Caco-2 (cell line): ENCODE results near the gene LRMDA. TPM values are rescaled to one million over a fixed set of nuclear protein-coding genes. Genes with fewer than 3 reads are reported as not detected.

Experiments used
- BruUV-seq: library from RNA; stranded (reverse); fragments of 400-500 nt; replicated peaks from 2 replicates; lab custom pipeline; 2021; lab: Mats Ljungman, UMichigan
- CTCF ChIA-PET: fragments of 300-600 bp; sonication (Branson Sonifier 250); formaldehyde crosslinking; loops from one replicate; lab custom pipeline; 2022; ENCODE audit warnings: antibody characterized with exemption; lab: Charles Lee
- POLR2A ChIA-PET: fragments of 300-600 bp; sonication (Branson Sonifier 250); formaldehyde crosslinking; loops from one replicate; lab custom pipeline; 2022; ENCODE audit warnings: antibody characterized with exemption; lab: Charles Lee
- DNase-seq, 2 experiments: peaks; one replicate each; pipeline versions ENCODE4 v3.0.0 to v3.0.0-alpha.2; 2020 to 2022
- H3K27me3 ChIP-seq: replicated peaks from 2 replicates; pipeline ENCODE4 v1.6.0; 2011; ENCODE audit warnings: low read length; ENCODE audit not compliant: control insufficient read depth, insufficient read depth
- H3K36me3 ChIP-seq: 2 replicates; pipeline ENCODE4 v1.5.1; 2011; ENCODE audit warnings: low read length; ENCODE audit not compliant: control insufficient read depth, insufficient read depth
- H3K4me1 ChIP-seq: fragments of 250-450 bp; sonication (Bioruptor Pico); 2 replicates; pipeline ENCODE4 v1.5.1; 2020; ENCODE audit warnings: mild to moderate bottlenecking
- H3K4me3 ChIP-seq: 2 replicates; pipeline ENCODE4 v1.5.1; 2011; ENCODE audit warnings: low read depth, mild to moderate bottlenecking, control low read depth, low read length
- H3K9me3 ChIP-seq: fragments of 250-450 bp; sonication (Bioruptor Pico); 2 replicates; pipeline ENCODE4 v1.5.1; 2020; ENCODE audit warnings: mild to moderate bottlenecking, moderate library complexity
- H3K27ac Mint-ChIP-seq: one replicate; pipeline ENCODE4 v1.8.0; 2022; ENCODE audit warnings: mixed read lengths; ENCODE audit not compliant: unreplicated experiment
- H3K27me3 Mint-ChIP-seq: one replicate; pipeline ENCODE4 v1.8.0; 2022; ENCODE audit warnings: mixed read lengths; ENCODE audit not compliant: insufficient read depth, unreplicated experiment
- H3K36me3 Mint-ChIP-seq: one replicate; pipeline ENCODE4 v1.8.0; 2022; ENCODE audit warnings: mild to moderate bottlenecking, mixed read lengths; ENCODE audit not compliant: insufficient read depth, unreplicated experiment
- H3K4me1 Mint-ChIP-seq: one replicate; pipeline ENCODE4 v1.8.0; 2022; ENCODE audit warnings: low read depth, mixed read lengths; ENCODE audit not compliant: unreplicated experiment
- H3K4me3 Mint-ChIP-seq: one replicate; pipeline ENCODE4 v1.8.0; 2022; ENCODE audit warnings: mild to moderate bottlenecking, moderate library complexity, mixed read lengths; ENCODE audit not compliant: unreplicated experiment
- H3K9me3 Mint-ChIP-seq: one replicate; pipeline ENCODE4 v1.8.0; 2022; ENCODE audit warnings: mixed read lengths; ENCODE audit not compliant: unreplicated experiment
- CTCF ChIP-seq, 2 experiments: fragments of 200-600 bp in 1 of 2; IDR thresholded peaks; 1 replicate in 1 of 2; 2 replicates in 1 of 2; pipeline versions ENCODE4 v1.5.1 to v1.8.0; 2011 to 2022; ENCODE audit warnings: antibody characterized with exemption in 1 of 2, control low read depth in 1 of 2, inconsistent platforms in 1 of 2, low read depth in 1 of 2, low read length in 1 of 2, mild to moderate bottlenecking in 1 of 2, moderate library complexity in 1 of 2; ENCODE audit not compliant: insufficient read depth in 1 of 2, severe bottlenecking in 1 of 2, unreplicated experiment in 1 of 2
- intact Hi-C: fragments of 100-400 bp; cut with micrococcal nuclease; formaldehyde crosslinking; loops from one replicate; pipeline ENCODE4 v1.10.0; 2022; ENCODE audit not compliant: unreplicated experiment
- total RNA-seq: library from RNA; stranded (reverse); gene quantifications from 2 replicates; pipeline ENCODE4 v1.2.3, GENCODE V29; 2022

The LRMDA gene
- total RNA-seq, 1 experiment from 2014 or later: 18.5 TPM

GRCh38 chr10:75739414-75740143 is 308.2 kb downstream of the LRMDA start:
- H3K27me3 ChIP-seq: no peaks in the 10 kb centered on the region
- CTCF ChIA-PET: no interaction called here
- POLR2A ChIA-PET: no interaction called here
- TF ChIP-seq CTCF (IDR thresholded peaks at IDR 0.05; ENCODE audit: insufficient read depth in 1 of 2, low read depth in 1 of 2, low read length in 1 of 2, severe bottlenecking in 1 of 2, unreplicated experiment in 1 of 2): no peak
- H3K9me3 ChIP-seq: no peaks in the 10 kb centered on the region
- H3K27ac Mint-ChIP-seq: no peak overlapping the region
- peaks cover 6% of the 10 kb centered on the region for H3K36me3 Mint-ChIP-seq
- H3K4me3 Mint-ChIP-seq: no peak overlapping the region
- peaks cover 10% of the 10 kb centered on the region for H3K4me1 Mint-ChIP-seq
- H3K4me1 ChIP-seq: peaks cover 9% of the 10 kb centered on the region; the same call in 1 of the 2 replicates
- intact Hi-C loops: loop anchor here (10.0 kb wide), 1 partner anchor 335 kb away; the partner anchor contains the start of gene ZNF503
- BruUV-seq: no TSS peak
- no peak for DNase-seq
- H3K9me3 Mint-ChIP-seq: peaks cover 9% of the 10 kb centered on the region
- no peaks in the 10 kb centered on the region for H3K27me3 Mint-ChIP-seq
- H3K36me3 ChIP-seq: no peaks in the 10 kb centered on the region
- H3K4me3 ChIP-seq: no peak overlapping the region

GRCh38 chr10:75740541-75740940 is 309.1 kb downstream of the LRMDA start:
- Histone ChIP-seq H3K4me1 (peaks cover 9% of the 10 kb centered on the region; the same call in 1 of the 2 replicates), H3K4me3 (no peak overlapping the region), H3K36me3 (no peaks in the 10 kb centered on the region), H3K9me3 (no peaks in the 10 kb centered on the region), H3K27me3 (no peaks in the 10 kb centered on the region)
- Mint-ChIP-seq H3K4me3 (no peak overlapping the region), H3K4me1 (peaks cover 10% of the 10 kb centered on the region), H3K9me3 (peaks cover 9% of the 10 kb centered on the region), H3K36me3 (peaks cover 6% of the 10 kb centered on the region), H3K27ac (no peak overlapping the region), H3K27me3 (no peaks in the 10 kb centered on the region)
- CTCF ChIA-PET: no interaction called here
- no peak for TF ChIP-seq CTCF (IDR thresholded peaks at IDR 0.05; ENCODE audit: insufficient read depth in 1 of 2, low read depth in 1 of 2, low read length in 1 of 2, severe bottlenecking in 1 of 2, unreplicated experiment in 1 of 2)
- no TSS peak for BruUV-seq
- intact Hi-C loops: no loop called here
- DNase-seq: no peak
- POLR2A ChIA-PET: no interaction called here

GRCh38 chr10:75742355-75742754 is 310.9 kb downstream of the LRMDA start:
- H3K9me3 ChIP-seq: no peaks in the 10 kb centered on the region
- no peak overlapping the region for H3K27ac Mint-ChIP-seq
- no peak for DNase-seq
- peaks cover 21% of the 10 kb centered on the region for H3K4me1 Mint-ChIP-seq
- peaks cover 12% of the 10 kb centered on the region; the same call in 1 of the 2 replicates for H3K4me1 ChIP-seq
- TF ChIP-seq CTCF (IDR thresholded peaks at IDR 0.05; ENCODE audit: insufficient read depth in 1 of 2, low read depth in 1 of 2, low read length in 1 of 2, severe bottlenecking in 1 of 2, unreplicated experiment in 1 of 2): no peak
- no peak overlapping the region for H3K4me3 Mint-ChIP-seq
- no TSS peak for BruUV-seq
- peaks cover 6% of the 10 kb centered on the region for H3K36me3 Mint-ChIP-seq
- ChIA-PET POLR2A (no interaction called here), CTCF (no interaction called here)
- intact Hi-C loops: no loop called here
- H3K27me3 ChIP-seq: no peaks in the 10 kb centered on the region
- peaks cover 9% of the 10 kb centered on the region for H3K9me3 Mint-ChIP-seq
- H3K27me3 Mint-ChIP-seq: no peaks in the 10 kb centered on the region
- H3K36me3 ChIP-seq: no peaks in the 10 kb centered on the region
- H3K4me3 ChIP-seq: no peak overlapping the region
